NCI-H82 treated with DMSO at 0.1 percent for 48 hours (cell line): ENCODE data around the gene NEDD8.

Experiments used
- DNase-seq: peaks from one replicate; lab custom pipeline; 2025; ENCODE audit not compliant: unreplicated experiment; lab: John Stamatoyannopoulos, UW

NEDD8 gene

GRCh38 chr14:24182110-24182882, 49.9 kb downstream of the NEDD8 start:
- no peak for DNase-seq

DNA sequence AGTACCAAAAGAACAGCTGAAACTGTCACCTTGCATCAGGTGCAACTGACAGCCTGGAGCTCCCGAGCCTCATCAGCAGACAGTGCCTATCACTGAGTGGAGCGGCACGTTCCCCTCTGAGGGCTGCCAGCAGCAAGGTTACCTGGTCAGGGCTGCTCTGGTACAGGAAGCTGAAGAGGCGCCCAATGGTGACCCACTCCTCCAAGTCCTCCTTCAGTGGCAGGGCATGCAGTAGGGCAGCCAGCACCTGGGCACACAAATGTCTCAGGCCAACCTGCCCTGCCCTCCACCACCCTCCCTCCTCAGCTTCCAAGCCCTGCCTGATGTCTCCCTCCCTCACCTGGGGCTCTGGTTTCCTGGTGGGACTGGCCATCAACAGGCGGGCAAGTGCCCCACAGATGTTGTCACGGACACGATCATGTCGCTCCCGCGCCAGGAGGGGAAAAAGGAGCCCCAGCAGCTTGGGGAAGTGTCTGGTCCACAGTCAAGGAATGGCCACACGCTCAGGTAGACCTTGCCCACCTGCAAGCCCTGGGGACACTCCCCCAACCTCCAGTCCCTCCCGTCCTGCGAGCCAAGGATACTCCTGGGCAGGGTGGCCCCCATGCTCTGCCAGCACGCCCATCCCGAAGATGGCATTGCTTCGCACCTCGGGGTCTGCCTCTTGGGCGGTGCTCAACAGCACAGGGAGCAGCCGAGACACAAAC, 50.6 kb downstream of the NEDD8 start:
- no peak for DNase-seq

DNA sequence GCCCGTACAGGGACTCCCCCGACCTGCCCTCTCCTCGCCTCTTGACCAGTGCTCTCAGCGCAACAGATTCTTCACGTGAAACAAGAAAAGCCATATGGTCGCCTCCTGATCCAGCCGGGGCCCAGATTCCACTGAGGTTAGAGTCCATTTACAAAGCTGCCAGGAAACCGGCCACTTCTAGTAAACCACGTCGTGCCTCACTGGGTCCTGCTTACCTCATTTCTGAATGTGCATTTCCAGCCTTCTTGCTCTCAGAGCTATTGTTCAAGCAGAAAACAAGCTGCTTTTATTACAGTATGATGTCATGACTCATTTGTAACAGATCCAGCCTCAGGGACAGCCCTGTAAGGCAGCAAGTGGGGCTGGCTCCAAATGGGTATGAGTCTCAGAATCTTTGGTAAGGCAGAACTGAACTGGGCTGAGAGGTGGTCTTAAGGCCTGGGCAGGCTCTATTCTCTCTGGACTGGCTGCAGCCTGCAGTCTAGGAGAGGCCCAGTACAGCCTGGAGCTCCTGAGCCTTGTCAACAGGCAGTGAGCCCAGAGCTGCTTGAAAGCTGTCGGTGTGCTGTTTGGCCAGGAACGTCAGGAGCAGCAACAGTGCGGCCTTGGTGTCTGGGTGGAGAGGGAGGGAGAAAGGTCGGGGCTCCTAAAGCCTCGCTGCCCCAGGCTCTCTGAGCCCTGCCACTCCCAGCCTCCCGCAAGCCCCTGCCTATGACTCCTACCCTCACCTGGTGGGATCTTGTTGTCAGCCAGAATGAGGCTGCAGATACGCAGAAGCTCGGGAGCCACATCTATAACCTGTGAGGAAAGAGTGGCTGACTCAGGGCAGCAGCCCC, 52.0 kb downstream of the NEDD8 start:
- DNase-seq: no peak

DNA sequence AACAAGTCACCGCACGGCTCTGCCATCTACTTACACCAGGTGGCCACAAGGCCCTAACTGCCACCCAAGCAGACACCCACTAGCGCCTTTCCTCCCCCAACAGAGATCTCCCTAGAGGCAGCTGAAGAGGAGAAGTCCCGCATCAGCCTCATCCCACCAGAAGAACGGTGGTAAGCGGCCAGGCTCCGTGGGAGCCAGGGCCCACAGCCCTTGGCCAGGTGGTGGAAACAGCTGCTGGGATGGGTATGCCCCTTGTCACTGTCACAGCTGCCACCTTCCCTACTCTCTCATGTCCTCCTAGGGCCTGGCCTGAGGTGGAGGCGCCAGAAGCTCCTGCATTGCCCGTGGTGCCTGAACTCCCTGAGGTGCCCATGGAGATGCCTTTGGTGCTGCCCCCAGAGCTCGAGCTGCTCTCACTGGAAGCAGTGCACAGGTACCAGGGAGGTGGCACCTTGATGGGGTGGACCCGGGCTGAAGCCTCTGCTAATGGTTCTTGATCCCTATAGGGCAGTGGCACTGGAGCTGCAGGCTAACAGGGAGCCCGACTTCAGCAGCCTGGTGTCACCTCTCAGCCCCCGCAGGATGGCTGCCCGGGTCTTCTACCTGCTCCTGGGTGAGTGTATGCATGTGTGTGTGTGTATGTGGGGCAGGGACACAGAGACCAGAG, 52.7 kb downstream of the NEDD8 start:
- no peak for DNase-seq

- DNase-seq: no peak
Measured at GRCh38 chr14:24178399-24179178, 53.6 kb downstream of the NEDD8 start.

GRCh38 chr14:24177891-24178290, 54.3 kb downstream of the NEDD8 start:
- DNase-seq: no peak

DNA sequence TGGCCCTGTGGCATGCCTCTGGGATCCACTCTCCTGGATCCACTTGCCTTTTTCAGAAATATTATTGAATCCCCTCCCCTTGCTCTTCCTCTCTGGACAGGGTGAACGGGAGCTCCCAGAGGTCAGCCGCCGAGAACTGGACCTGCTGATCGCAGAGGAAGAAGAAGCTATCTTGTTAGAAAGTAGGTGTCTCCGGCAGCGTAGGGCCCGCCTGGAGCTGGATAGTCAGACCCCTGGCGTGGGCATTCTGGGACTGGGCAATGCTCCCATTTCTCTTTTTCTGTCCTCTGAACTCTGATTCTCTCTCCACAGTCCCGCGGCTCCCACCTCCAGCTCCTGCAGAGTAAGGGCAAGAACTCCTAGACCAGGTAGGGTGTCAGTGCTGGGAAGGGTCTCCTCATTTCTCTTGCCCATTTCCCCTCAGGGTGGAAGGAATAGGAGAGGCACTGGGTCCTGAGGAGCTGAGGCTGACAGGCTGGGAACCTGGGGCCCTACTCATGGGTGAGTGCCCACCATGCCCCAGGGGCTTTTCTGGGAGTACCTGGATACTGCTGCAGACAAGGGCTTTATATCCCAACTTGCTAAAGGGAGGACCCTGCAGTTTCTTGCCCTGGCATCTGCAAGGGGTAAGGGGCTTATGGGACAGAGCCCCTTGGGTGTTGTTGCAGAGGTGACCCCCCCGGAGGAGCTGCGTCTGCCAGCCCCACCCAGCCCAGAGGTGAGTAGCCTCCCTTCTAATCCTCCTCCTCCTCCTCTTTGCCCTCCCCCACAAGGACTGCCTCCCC, 54.9 kb downstream of the NEDD8 start:
- no peak for DNase-seq

DNA sequence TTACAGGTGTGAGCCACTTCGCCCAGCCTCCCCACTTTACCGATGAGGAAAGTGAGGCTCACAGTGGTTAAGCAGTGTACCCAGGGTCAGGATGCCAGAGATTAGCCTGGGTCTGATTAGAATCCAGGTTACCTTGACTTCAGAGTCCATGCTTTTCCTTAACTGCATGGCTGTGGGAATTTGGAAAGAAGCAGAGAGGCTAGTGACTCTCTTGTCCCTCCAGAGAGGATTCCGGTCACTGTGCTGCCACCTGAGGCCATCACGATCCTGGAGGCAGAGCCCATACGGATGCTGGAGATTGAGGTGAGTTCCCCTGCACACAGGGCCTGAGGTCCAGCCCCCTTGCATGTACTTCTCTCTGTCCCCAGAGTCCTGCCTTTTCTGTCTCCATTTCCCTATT, 55.6 kb downstream of the NEDD8 start:
- no peak for DNase-seq

DNA sequence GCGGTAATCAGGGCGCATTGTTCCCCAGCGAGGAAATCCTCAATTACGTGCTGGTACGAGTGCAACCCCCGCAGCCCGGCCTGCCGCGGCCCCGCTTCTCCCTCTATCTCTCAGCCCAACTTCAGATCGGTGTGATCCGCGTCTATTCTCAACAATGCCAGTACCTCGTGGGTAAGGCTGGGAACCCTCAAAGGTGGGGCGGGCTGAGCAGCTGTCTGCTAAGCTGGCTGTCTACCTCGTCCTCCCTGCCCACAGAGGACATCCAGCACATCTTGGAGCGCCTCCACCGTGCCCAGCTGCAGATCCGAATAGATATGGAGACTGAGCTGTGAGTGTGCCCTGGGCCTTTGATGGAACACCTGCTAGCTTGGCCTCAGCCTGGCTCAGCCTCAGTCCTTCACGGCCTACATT, 59.3 kb downstream of the NEDD8 start:
- no peak for DNase-seq

DNA sequence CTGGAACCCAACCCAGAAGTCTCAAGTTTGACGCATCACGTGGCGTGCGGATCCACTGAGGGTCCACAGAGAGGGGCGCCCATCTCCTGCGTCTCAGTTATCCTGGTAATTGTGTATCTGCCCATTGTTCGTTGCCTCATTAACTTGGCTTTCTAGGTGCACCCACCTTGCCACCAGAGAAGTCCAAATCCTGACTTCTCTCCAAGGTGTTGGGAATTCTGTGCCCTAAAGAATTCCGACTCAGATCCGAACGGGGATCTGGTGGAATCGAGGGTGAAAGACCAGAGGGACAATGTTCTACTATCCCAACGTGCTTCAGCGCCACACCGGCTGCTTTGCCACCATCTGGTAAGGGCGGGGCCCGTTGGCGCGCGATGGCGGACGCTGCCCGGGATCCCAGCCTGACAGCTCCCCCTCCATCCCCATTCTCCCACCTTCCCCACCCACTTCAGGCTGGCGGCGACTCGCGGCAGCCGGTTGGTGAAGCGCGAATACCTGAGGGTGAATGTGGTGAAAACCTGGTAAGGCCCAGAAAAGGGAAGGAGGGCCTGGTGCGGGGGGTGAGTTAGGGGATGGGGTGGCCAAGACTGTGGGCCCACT, 59.8 kb downstream of the NEDD8 start:
- DNase-seq: no peak

DNA sequence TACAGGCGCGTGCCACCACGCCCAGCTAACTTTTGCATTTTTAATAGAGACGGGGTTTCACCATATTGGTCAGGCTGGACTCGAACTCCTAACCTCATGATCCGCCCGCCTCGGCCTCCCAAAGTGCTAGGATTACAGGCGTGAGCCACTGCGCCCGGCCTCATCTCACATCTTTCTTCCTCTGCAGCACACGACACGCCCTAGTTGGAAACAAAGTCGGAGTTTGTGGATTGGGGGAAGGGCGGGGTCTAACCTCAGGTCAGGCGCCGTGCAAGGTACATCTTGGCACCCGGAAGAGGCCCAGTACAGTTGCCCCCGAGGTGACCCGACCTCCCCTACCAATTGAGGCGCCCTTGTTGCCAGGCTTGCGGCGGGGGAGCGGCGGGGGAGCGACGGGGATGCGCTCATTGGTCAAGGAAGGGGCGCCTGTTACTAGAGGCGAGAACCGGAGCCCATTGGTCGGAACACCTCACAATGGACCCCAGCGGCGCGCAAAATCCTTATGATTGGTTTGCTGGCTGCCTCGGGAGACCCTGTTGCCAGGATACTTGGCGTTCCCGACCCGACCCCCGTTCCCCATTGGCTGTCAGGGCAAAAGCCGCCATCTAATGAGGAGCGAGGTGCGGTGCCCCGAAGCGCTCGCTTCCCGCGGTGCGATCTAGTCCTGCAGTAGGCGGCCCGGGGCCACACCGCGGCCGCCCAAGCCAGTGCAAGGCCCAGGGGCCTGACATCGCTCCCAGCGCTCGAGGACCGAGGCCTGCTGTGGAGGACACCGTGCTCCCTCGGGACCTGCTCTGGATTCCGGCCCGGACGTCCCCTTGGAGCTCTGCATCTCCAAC, 60.5 kb downstream of the NEDD8 start, which contains the start of gene REC8:
Gene REC8 (plus strand): TSS at position 659 of the 839 bp plus-strand sequence. CDS start 473 bp downstream, outside the sequence.
- peak; percentile 91 for DNase-seq

DNA sequence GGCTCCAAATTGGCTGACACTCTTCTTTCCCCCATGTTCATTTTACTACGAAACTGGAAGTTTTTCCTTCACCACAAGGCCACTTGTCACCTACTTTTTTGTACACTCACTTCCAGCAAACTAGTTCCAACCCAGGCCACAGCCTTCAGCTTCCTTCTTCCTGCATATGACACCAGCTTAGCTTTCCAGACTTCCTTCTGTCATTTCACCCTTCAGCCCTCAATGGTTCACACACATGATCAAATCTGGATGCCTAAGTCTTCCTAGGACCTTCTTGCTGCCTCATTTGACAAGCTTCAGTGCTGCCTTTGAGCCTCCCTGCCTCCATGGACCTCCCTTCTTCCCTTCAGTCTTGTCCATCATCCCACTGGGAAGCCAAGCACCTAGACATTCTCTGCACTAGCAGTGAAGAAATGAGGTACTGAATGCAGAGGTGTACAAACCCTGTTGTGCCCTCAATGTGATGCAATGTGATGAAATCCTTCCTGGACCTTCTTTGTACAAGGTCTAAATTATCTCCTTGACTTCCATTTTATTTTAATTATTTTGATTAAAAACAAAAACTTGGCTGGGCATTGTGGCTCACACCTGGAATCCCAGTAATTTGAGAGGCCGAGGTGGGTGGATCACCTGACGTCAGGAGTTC, 64.6 kb downstream of the NEDD8 start:
- DNase-seq: no peak
